ENCODE data around the gene MEGF11. TPM values are rescaled to one million over a fixed set of nuclear protein-coding genes. Genes with fewer than 3 reads are reported as not detected.

MEGF11 gene
- total RNA-seq, 4 donors from 2014 or later: not detected

DNA sequence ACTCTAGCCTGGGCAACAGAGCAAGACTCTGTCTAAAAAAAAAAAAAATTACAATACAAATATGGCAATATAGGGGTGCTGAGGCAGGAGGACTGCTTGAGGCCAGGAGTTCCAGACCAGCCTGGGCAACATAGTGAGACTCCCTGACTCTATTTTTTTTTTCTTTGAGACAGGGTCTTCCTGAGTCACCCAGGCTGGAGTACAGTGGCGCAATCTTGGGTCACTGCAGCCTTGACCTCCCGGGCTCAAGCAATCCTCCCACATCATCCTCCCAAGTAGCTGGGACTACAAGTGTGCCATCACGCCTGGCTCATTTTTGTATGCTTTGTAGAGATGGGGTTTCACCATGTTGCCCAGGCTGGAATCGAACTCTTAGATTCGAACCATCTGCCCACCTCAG lies 401.6 kb downstream of the MEGF11 start:
- no peak overlapping the region for H3K27ac ChIP-seq
- no peaks in the 10 kb centered on the region for H3K9me3 ChIP-seq
- 93 to 94% methylated on average over 3 to 5 of the region's 5 CpGs for WGBS, 2 donors
- H3K4me3 ChIP-seq: no peak overlapping the region
- TF ChIP-seq, protein P1, sequence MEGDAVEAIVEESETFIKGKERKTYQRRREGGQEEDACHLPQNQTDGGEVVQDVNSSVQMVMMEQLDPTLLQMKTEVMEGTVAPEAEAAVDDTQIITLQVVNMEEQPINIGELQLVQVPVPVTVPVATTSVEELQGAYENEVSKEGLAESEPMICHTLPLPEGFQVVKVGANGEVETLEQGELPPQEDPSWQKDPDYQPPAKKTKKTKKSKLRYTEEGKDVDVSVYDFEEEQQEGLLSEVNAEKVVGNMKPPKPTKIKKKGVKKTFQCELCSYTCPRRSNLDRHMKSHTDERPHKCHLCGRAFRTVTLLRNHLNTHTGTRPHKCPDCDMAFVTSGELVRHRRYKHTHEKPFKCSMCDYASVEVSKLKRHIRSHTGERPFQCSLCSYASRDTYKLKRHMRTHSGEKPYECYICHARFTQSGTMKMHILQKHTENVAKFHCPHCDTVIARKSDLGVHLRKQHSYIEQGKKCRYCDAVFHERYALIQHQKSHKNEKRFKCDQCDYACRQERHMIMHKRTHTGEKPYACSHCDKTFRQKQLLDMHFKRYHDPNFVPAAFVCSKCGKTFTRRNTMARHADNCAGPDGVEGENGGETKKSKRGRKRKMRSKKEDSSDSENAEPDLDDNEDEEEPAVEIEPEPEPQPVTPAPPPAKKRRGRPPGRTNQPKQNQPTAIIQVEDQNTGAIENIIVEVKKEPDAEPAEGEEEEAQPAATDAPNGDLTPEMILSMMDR (IDR thresholded peaks at IDR 0.05): no peak
- no peak for TF ChIP-seq POLR2A (IDR thresholded peaks at IDR 0.05)
- intact Hi-C loops (cut with DNase I): no loop called here
- H3K36me3 ChIP-seq: no peaks in the 10 kb centered on the region
- DNase-seq: no peak
- H3K4me1 ChIP-seq: no peaks in the 10 kb centered on the region
- no peaks in the 10 kb centered on the region for H3K27me3 ChIP-seq

DNA sequence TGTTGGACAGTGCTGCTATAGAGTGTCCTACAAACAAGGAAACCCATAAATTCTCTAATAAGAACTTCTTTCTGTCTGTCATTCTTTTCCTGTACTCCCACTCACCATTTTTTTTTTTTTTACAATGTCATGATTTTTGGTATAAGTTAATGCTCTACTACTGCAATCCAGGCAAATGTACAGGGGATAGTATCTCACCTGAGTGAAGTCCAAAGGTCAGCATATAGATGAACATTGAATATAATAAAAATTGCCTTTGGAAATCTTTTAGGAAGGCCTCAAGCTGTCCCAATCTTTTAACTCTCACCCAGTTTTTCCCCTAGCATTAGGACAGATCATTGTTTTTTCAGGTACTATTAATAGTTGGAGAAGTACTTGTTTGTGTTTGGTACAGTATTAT lies 405.6 kb downstream of the MEGF11 start:
- H3K36me3 ChIP-seq: no peaks in the 10 kb centered on the region
- H3K27ac ChIP-seq: no peak overlapping the region
- TF ChIP-seq, protein P1 (IDR thresholded peaks at IDR 0.05): no peak
- no peak for TF ChIP-seq POLR2A (IDR thresholded peaks at IDR 0.05)
- no peaks in the 10 kb centered on the region for H3K9me3 ChIP-seq
- no peak for DNase-seq
- H3K4me1 ChIP-seq: peaks cover 0 to 13% (median 0%) of the 10 kb centered on the region in 3 donors
- no peaks in the 10 kb centered on the region for H3K27me3 ChIP-seq
- no peak overlapping the region for H3K4me3 ChIP-seq
- intact Hi-C loops (cut with DNase I): no loop called here

DNA sequence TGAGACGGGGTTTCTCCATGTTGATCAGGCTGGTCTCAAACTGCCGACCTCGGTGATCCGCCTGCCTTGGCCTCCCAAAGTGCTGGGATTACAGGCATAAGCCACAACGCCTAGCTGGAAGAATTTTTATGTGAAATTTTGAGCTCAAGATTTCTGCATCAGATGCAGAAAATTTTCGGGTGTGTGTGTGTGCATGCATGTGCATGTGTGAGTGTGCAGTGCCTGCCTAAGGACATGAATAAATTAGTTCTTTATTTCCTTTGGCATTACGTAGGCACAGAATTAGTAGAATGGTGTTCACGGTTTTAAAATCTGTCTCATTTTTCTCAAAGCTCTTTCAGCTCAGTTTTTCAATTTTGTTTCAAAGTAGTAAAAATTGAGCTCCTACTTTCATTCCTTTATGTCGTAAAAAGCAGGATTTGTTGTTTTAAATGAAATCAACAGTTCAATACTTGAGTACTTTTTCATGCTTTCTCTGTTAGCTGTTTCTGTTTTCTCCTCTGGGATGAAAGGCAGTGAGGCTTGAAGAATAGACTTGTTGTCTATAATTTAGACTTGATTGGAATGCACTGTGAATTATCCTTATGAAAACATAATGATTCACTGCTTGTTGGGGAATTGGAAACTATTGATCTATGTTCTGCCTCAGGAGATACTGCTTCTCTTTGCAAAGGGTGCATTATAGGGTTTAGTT lies 407.6 kb downstream of the MEGF11 start:
- TF ChIP-seq POLR2A (IDR thresholded peaks at IDR 0.05): no peak
- TF ChIP-seq, protein P1 (IDR thresholded peaks at IDR 0.05): no peak
- H3K4me3 ChIP-seq: no peak overlapping the region
- no peaks in the 10 kb centered on the region for H3K9me3 ChIP-seq
- WGBS, 2 donors: 35% methylated on average over 5 to 8 of the region's 9 CpGs
- DNase-seq: no peak
- H3K36me3 ChIP-seq: no peaks in the 10 kb centered on the region
- H3K4me1 ChIP-seq: peaks cover 0 to 13% (median 0%) of the 10 kb centered on the region in 3 donors
- H3K27ac ChIP-seq: no peak overlapping the region
- no peaks in the 10 kb centered on the region for H3K27me3 ChIP-seq
- intact Hi-C loops (cut with DNase I): no loop called here

Small RNA genes lying within 50 kb of the gene (small RNA-seq; reads per million reads assigned to genes)
- gene MIR4311: 0 reads per million in 4 donors

Other genes starting within 250 kb of the MEGF11 start
- 10 to 100 TPM; 12.5 to 34.0 (median 20.6) TPM for gene DIS3L, start 39.8 kb upstream of the MEGF11 start, total RNA-seq
- 10 to 100 TPM in 1 of 4 donors, 1 to 10 TPM in 3; 2.5 to 10.0 (median 6.7) TPM for gene TIPIN, start 102.9 kb upstream of the MEGF11 start, total RNA-seq
- gene MAP2K1, start 133.2 kb upstream of the MEGF11 start, total RNA-seq: 10 to 100 TPM; 29.0 to 53.4 (median 45.3) TPM
- 10 to 100 TPM in 3 of 4 donors, 1 to 10 TPM in 1; 7.8 to 31.1 (median 16.7) TPM for gene SNAPC5, start 244.0 kb upstream of the MEGF11 start, total RNA-seq